ENCODE data around the gene TRIO.

TRIO gene

DNA sequence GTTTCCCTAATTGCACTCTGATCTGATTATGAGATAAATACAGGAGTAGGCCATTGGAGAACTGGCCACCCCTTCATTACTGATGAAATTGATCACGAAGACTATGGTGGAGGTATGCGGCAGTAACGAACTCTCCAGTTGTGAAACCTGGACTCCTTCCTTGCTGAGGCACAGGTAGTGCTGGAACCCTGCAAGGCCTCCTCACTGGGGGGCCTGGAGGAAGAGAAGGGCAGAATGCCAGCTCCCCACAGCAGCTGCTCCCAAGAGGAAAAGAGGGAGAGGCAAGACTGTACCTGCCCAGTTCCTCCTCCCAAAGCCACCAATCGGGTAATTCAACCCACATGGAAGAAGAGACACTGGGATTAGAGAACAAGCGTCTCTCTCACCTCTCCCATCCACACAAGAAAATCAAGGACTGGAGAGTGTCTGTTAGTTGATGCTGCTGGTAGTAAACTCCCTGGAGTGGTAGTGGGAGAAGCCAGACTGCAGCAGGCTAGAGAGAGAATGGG, 19.1 kb upstream of the TRIO start:
- DNase-seq, result no peak

DNA sequence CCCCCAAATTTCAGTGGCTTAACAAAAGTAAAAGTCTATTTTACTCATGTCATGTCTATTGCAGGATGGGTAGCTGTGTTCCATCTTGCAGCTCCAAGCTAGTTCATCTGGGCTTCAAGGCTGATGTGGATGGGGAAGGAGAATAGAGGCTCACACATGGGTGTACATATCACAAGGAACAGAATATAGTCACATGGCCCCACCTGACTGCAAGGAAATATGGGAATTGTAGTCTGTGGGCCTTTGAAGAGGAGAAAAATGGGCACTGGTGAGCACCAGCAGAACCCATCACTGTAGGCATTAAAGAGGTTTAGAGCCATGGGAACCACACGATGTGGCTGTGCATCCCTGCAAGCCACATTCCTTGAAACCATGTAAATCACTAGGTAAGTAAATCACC, 17.9 kb upstream of the TRIO start:
- no peak for DNase-seq

GRCh38 chr5:14127587-14127986, 15.6 kb upstream of the TRIO start:
- no peak for DNase-seq

DNA sequence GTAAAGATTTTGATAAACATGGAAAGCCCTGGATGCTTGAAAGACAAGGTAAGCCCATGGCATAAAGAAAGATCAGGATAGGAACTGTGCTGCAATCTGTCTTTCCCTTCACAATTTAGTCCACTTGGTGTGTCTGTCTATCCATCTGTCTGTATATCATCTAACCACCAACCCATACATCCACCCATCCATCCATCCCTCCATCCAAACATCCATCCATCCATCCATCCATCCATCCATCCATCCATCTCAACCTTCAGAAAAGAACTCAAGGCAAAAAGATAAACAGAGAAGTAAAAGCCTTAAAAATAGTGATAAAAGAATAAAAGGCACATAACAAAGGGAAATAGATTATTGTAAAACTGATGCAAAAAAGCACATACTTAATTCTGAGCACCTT, 15.1 kb upstream of the TRIO start:
- DNase-seq, result no peak

DNA sequence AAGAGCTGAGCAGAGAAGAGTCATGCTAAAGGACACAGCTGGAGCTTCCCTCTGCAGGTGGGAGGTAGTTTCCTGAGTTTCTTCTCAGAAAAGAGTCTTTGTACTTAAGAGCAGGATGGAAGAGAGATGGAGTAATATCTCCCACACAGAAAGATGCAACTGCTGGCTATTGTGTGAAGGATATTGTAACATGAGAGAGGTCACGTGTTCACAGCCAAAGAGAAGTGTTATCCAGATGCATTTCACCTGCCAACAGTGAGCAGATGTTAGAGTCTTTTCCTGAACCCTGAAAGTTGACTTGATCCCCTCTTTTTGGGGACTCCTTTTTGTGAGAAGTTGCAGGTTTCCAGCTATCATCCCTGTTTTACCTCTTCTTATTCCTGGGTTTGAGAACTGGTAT, 14.0 kb upstream of the TRIO start:
- no peak for DNase-seq

- DNase-seq, result no peak
Measured at GRCh38 chr5:14131855-14132503, 11.2 kb upstream of the TRIO start.

GRCh38 chr5:14133394-14133793, 9.7 kb upstream of the TRIO start:
- no peak for DNase-seq

- DNase-seq, result no peak
Measured at GRCh38 chr5:14134083-14134482, 9.1 kb upstream of the TRIO start.

DNA sequence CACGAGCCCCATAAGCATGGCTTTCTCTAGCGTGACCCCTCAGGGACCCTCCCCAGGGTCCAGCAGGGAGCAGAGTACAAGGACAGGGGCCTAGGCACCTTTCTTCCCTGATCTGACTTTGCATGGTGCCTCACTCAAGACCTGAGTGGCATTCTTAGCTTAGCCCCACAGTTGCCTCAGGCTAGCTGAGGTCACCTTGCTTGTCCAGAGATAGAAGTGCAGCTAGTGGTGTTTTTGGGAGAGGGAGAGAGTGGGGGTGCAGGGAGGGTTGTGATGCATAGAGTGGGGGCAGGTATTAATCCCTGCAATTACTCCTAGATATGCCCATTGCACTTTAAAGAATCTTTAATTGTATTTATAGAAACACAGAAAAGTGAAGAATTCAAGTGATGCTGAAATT, 8.4 kb upstream of the TRIO start:
- no peak for DNase-seq

DNA sequence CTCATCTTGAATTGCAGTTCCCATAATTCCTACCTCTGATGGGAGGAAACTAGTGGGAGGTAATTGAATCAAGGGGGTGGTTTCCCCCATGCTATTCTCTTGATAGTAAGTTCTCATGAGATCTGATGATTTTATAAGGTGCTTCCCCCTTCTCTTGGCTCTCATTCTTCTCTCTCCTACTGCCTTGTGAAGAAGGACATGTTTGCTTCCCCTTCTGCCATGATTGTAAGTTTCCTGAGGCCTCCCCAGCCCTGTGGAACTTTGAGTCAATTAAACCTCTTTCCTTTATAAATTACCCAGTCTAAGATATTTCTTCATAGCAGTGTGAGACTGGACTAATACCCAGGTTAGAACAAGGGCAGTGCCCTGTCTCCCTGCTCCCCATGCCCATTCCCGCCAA, 7.5 kb upstream of the TRIO start:
- DNase-seq, result no peak

DNA sequence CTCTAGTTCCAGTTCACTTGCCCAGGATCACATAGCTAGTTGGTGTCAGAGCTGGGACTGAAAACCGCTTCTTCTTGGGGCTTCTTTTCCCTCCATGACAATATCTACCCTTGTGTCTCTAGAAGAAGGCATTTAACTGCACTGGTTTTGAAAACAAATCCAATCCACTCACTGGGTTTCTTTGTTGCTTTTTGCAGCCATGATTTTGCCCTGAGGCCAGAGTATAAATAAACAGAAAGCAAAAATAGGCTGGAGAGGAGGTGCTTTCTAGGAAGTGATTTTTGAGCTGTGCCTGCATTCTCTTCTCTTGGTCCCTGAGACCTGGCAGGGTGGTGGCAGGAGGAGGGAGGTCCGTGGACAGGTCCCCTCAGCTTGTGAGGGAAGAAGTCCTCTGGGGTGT, 6.9 kb upstream of the TRIO start:
- DNase-seq, result no peak

- no peak for DNase-seq
Measured at GRCh38 chr5:14138608-14139540, 4.3 kb upstream of the TRIO start.

GRCh38 chr5:14141764-14142163, 1.4 kb upstream of the TRIO start:
- DNase-seq, result no peak

DNA sequence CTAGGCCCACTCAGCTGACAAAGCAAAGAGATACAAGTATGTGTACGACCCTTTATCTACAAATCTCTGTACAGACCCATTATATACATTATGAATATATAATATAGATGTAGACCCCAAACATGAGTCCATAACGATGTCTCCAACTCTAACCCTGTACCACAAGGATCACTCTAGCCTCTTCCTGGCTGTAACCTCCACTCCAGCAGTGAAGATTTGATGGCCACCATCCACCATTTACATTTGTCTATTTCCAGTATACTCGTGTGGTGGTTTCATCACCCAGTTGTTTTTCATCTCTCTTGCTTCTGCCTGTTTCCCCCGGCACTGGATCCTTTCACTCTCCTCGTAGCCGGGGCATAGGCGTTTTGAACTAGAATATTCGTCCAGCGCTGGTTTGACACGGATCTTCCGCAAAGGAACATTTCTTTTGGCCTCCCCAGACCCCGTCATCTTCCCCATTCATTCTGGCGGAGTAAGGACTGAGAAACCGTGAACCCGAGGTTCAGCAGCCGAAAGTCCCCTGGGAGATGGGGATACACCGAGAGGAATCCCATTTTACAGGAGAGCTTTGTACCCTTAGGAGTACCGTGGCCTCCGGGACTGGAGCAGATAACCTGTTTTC, 828 bp upstream of the TRIO start:
- peak; percentile 85 for DNase-seq

DNA sequence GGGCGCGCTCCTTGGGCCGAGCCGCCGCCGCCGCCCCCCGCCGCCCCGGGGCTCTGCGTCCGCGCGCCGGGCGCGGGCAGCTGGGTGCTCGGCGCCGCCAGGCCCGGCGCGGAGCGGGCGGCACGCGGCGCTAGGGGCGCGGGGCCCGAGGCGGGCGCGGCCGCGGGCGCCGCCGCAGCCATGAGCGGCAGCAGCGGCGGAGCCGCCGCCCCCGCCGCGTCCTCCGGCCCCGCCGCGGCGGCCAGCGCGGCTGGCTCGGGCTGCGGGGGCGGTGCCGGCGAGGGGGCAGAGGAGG, 351 bp downstream of the TRIO start:
- no peak for DNase-seq

GRCh38 chr5:14143841-14144585, 871 bp downstream of the TRIO start:
- DNase-seq, result peak; percentile 61

DNA sequence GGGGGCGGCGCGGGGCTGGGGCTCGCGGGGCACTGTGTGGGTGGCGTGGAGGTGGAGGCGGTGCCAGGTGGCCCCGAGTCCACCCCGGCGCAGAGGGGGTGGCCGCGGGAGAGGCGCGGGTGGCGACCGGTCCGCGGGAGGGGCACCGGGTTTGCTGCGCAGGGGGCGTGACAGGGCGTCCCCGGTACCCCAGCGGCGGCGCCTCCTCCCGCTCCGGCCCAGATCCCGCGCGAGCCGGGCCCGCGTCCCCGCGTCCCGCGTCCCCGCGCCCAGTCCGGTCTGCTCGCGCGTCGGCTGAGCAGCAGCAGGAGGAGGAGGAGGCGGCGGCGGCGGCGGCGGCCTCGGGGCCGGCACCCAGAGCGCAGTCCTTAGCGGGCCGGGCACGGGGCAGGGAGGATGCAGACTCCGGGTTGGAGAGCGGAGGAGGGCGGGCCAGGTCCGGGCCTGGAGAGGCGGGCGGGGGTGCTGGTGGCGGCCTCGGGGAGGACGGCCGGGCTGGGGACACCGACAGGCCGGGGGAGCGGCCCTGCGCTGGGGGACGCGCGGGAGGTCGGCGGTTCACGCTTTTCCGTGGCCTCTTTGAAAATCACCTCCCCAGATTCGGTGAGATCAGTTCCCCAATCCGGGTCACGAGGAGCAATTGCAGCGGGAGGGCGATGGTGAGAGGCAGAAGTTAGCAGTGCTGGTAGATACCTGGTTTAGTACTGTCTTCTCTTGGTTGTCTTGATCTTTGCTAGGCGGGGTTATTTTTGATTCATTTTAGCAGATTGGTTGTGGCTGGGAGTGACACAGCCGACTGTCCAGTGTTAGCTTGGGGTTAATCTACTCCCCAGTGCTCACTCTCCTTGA, 1.7 kb downstream of the TRIO start:
- DNase-seq, result peak; percentile 81

GRCh38 chr5:14145435-14146334, 2.5 kb downstream of the TRIO start:
- no peak for DNase-seq

DNA sequence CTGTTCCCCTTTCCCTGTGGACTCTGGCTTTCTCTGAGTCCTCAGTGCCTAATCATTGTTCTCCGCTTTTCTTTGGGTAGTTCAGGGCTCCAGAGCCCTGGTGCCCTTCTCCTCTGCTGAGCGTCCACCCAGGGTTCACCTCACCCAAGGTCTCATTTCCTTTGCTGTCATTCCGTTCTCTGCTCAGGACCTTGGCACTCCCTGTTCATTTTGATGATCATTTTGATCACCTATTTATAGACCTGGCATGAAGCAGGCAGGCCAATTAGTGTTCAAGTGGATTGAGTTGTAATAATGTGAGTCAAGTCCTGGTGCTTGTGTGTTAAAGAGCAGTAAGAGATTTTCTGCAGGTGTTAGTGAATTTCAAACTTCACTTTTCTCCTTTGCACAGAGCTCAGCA, 3.6 kb downstream of the TRIO start:
- DNase-seq, result no peak

DNA sequence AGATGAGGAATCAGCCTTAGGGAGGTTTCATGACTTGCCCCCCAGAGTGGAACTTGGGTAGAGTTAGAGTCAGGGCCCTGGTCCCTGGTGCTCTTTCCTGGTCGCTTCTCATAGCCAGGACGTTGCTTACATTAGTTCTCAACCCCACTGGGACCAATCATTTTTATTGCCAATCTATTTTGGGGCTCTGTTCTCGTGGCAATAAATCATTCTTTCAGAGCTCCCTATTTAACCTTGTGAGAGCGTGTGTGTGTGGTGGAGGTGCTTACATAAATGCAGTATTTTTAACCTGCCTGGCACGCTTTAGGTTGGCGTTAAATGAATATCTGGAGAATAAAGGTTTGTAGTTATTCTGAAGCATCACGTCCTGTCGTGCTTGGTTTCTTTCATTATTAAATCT, 4.1 kb downstream of the TRIO start:
- DNase-seq, result no peak

- DNase-seq, result no peak
Measured at GRCh38 chr5:14148483-14148882, 5.3 kb downstream of the TRIO start.

Data from NCI-H748 treated with DMSO at 0.1 percent for 48 hours (cell line).